GM18909 (cell line): ENCODE data around the gene NCK1.

ENCODE experiments used
- ATAC-seq: cut with Tn5 transposase; IDR thresholded peaks from one replicate; pipeline ENCODE4 v1.9.1; 2021; ENCODE audit warnings: mild to moderate bottlenecking; ENCODE audit not compliant: unreplicated experiment, poor library complexity

The NCK1 gene

GRCh38 chr3:136904746-136905145 is 42.7 kb downstream of the NCK1 start:
- no peak for ATAC-seq

- no peak for ATAC-seq
Observed at GRCh38 chr3:136905549-136905948, 43.5 kb downstream of the NCK1 start.

GRCh38 chr3:136906725-136907124 is 44.7 kb downstream of the NCK1 start:
- ATAC-seq = no peak

DNA sequence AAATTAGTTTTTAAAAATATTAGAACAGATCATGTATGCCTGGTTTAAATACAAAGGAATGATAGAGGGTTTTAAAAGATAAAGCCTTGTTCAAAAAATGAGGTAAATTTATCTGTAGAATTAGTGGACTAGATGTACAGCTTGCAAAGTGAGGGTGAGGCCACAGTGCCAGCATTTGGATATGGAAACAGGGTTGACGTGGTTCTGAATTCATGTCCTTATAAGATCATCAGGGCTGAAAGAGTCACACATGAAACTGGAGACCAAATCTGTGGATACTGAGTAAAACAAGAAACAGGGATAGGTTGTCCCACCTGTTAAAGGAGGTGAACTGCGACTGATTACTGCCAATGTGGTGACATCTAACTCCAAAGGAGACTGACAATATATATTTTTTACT is 46.3 kb downstream of the NCK1 start:
- no peak for ATAC-seq

DNA sequence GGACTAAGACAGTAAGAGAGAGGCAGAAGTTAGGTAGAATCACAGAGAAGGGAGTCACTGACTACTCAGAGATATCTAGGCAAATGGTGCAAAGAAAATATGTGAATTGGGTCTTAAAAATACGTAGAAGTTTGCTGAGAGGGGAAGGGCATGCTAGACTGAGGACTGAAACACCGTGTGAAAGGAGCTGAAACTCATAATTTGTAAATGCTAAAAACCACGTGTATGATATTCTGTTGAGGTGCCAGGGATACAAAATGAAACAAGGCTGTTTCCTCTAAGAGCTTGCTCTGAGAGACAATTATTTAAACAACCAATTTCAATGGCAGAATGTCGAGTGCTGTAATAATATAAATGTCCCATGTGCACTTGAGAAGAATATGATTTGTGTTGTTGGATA is 47.2 kb downstream of the NCK1 start:
- no peak for ATAC-seq

DNA sequence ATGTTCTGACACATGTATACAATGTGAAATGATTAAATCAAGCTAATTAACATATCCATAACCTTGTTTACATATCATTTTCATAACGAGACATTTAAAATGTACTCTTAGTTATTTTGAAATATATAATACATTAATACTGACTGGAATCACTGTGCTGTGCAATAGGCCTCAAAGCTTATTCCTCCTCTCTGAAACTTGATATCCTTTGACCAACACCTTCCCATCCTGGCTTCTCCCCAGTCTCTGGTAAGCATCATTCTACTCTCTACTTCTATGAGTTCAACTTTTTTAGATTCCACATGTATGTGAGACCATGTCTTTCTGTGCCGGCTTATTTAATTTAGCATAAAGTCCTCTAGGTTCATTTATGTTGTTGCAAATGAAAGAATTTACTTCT is 48.7 kb downstream of the NCK1 start:
- no peak for ATAC-seq

DNA sequence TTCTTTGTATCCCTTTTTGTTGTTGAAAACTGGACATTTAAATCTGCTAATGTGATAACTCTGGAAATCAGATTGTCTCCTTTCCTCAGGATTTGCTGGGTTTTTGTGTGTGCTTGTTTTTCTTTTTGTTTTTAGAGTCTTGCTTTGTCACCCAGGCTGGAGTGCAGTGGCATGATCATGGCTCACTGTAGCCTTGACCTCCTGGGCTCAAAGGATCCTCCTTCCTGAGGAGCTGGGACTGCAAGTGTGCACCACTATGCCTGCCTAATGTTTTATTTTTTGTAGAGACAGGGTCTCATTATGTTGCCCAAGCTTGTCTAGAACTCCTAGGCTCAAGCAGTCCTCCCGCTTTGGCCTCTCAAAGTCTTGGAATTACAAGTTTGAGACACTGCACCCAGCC is 51.2 kb downstream of the NCK1 start:
- ATAC-seq = no peak

GRCh38 chr3:136914739-136915138 is 52.7 kb downstream of the NCK1 start:
- no peak for ATAC-seq

GRCh38 chr3:136916223-136916622 is 54.2 kb downstream of the NCK1 start:
- ATAC-seq = no peak

- ATAC-seq = peak; percentile 68
Observed at GRCh38 chr3:136919799-136920580, 58.0 kb downstream of the NCK1 start.

- no peak for ATAC-seq
Observed at GRCh38 chr3:136920904-136921611, 59.0 kb downstream of the NCK1 start.

DNA sequence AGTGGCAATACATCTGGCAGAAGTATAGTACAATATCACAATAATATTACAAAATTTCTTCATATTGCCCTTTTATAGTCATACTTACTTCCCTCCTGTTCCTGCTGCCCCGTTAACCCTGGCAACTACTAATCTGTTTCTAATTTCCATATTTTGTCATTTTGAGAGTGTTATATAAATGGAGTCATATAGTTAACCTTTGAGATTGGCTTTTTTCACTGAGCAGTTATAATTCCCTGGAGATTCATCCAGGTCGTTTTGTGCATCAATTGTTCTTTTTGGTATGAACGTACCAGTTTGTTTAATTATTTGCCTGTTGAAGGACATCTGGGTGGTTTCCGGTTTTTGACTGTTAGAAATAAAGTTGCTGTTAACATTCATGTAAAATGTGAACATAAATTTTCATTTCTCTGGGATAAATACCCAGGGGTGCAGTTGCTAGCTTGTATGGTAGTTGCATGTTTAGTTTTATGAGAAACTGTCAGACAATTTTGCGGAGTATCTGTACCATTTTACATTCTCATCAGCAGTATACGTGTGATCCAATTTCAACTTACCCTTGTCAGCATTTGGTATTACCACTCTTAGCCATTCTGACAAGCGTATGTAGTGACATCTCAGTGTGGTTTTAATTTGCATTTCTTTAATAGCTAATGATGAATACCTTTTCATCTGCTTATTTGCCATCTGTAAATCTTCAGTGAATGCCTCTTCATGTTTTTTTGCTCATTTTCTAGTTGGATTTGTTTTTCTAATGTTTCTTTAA is 63.6 kb downstream of the NCK1 start:
- peak; percentile 70 for ATAC-seq

DNA sequence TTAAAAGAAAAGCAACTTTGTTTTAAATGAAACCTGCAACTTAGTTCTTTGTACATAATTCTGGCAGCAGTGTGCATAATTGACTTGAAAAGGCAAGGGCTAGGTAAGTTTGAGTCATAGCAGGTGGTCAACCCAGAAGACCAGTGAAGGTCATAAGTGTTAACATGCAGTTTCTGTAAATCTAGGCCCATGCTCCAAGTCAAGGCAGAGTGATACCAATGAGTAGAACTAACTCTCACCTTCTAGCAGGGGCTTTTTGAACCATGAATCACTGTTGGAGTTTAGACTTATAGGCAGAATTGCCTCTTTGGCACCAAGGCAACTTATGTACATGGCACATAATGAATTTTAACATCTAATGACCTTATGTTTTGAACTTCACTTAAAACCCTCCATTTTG is 66.2 kb downstream of the NCK1 start:
- ATAC-seq = no peak

DNA sequence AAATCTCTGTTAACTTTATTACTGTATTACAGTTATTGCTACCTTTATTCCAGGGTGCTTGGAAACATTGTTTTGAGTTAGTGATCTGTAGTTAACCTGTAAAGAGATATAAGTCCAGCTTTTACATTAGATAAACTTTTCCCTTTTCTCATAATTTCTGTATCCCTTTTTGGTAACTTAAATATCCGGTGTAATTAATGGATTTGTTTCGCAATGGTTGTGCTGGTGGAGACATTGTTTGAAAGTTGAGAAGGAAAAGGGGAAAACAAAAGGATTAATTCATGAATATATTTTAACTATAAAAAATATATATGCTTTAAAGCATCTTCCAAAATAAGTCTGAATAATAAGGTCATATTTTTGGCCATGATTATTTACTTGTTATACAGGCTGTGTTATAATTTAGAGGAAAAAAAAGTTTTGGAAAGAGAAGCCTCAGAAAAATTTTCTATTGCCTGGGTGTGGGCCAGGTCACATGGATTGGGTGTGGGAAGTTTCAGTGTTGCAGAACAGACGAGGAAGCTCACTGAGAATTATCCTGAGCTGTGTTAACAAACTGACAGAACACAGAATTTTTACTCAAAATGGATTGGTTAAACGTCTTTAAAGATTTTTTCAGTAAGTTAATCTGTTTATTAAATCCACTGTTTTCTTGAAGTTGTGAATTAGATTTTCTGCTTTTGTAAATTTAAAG is 68.1 kb downstream of the NCK1 start:
- no peak for ATAC-seq

DNA sequence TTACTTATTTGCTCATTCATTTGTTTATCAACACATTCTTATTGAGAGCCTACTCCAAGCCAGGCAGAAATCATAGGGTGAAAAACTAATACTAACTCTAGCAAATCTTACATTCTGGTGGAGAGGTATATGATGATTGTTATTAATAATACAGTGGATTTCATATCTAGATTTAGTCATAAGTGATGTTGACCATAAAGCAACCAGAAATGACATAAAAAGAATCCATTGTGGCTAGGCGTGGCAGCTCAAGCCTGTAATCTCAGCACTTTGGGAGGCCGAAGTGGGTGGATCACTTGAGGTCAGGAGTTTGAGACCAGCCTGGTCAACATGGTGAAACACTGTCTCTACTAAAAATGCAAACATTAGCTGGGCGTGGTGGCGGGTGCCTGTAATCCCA is 69.6 kb downstream of the NCK1 start:
- ATAC-seq = no peak

DNA sequence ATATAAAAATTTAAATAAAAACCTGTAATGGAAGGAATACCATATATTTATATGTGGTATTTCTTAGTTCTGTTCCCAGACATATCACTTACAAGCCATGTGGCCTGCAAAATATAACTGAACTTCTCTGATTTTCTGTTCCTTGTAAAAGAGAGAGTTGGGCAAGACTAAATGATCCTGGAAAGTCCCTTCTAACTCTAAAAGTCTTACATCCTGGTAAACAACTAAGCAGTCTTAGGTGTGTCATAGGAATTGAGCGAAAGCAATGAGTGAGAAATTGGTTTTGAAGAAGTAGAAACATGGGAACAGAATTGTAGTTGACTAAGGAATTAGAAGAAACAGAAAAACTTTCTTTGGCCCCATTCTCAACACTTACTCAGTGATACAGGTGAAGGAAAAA is 70.5 kb downstream of the NCK1 start:
- peak; percentile 52 for ATAC-seq

- ATAC-seq = peak; percentile 40
Observed at GRCh38 chr3:136932978-136933772, 71.2 kb downstream of the NCK1 start.

DNA sequence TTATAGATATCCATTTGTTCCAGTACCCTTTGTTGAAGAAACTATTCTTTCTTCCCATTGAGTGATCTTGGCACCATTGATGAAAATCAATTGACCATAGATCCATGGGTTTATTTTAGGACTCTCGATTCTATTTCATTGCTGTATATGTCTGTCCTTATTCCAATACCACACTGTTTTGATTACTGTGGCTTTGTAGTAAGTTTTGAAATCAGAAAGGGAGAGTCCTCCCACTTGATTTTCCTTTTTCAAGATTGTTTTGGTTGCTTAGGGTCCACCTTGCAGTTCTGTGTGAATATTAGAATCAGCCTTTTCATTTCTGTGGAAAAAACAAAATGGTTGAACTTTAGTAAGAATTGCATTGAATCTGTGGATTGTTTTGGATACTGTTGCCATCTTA is 75.2 kb downstream of the NCK1 start:
- no peak for ATAC-seq

GRCh38 chr3:136937851-136938250 is 75.8 kb downstream of the NCK1 start:
- no peak for ATAC-seq

DNA sequence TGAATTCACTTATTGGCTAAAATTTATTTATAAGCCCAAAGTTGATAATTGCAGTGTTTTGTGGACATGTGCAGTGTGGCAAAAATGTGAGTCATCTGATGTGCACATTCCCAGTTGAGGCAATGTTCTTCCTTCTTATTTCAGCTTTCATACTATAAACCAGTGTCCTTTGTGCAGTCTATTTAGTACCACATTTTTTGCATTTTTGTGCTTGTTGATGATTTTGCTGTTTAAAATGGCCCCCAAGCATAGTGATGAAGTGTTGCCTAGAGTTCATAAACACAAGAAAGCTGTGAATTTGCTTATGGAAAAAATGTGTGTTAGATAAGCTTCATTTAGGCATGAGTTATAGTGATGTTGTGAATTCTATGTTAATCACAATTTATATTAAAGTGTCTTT is 76.3 kb downstream of the NCK1 start:
- no peak for ATAC-seq
